Activated T-cell treated with anti-CD3 and anti-CD28 coated beads, Interleukin-2, amount 50 U/mL, for 24 hours (primary cell): ENCODE results near the gene P2RY14.
"Not testable (repeated sequence)": the region's sequence is repeated elsewhere in the genome, so short reads cannot be mapped to it uniquely, and the experiment has no call there.

ENCODE experiments used
- DNase-seq: peaks from one replicate; pipeline ENCODE4 v3.0.0-alpha.2; 2020
- H3K27ac Mint-ChIP-seq: 2 replicates; pipeline ENCODE4 v1.8.0; 2020; ENCODE audit warnings: mild to moderate bottlenecking, mixed read lengths
- H3K27me3 Mint-ChIP-seq: 2 replicates; pipeline ENCODE4 v1.8.0; 2020; ENCODE audit warnings: mixed read lengths
- H3K36me3 Mint-ChIP-seq: 2 replicates; pipeline ENCODE4 v1.8.0; 2020; ENCODE audit warnings: low read depth, mixed read lengths
- H3K4me1 Mint-ChIP-seq: 2 replicates; pipeline ENCODE4 v1.8.0; 2020; ENCODE audit warnings: low read depth, mixed read lengths
- H3K4me3 Mint-ChIP-seq: 2 replicates; pipeline ENCODE4 v1.8.0; 2020; ENCODE audit warnings: mild to moderate bottlenecking, moderate library complexity, mixed read lengths
- H3K9me3 Mint-ChIP-seq: 2 replicates; pipeline ENCODE4 v1.8.0; 2020; ENCODE audit warnings: mixed read lengths

Gene P2RY14

GRCh38 chr3:151178208-151178845 is 100.0 kb downstream of the P2RY14 start:
- no peak overlapping the region for H3K4me3 Mint-ChIP-seq
- H3K27me3 Mint-ChIP-seq = no peaks in the 10 kb centered on the region
- H3K27ac Mint-ChIP-seq = no peak overlapping the region
- no peaks in the 10 kb centered on the region for H3K9me3 Mint-ChIP-seq
- DNase-seq = no peak
- peaks cover 20% of the 10 kb centered on the region for H3K4me1 Mint-ChIP-seq
- no peaks in the 10 kb centered on the region for H3K36me3 Mint-ChIP-seq

- Mint-ChIP-seq H3K27me3 (no peaks in the 10 kb centered on the region), H3K36me3 (no peaks in the 10 kb centered on the region), H3K9me3 (no peaks in the 10 kb centered on the region), H3K27ac (no peak overlapping the region), H3K4me3 (no peak overlapping the region), H3K4me1 (peaks cover 26% of the 10 kb centered on the region)
- DNase-seq = no peak
These were observed 102.4 kb downstream of the P2RY14 start for GRCh38 chr3:151175952-151176351.

- Mint-ChIP-seq H3K36me3 (no peaks in the 10 kb centered on the region), H3K4me3 (no peak overlapping the region), H3K4me1 (peaks cover 38% of the 10 kb centered on the region), H3K27me3 (no peaks in the 10 kb centered on the region), H3K27ac (no peak overlapping the region), H3K9me3 (no peaks in the 10 kb centered on the region)
- DNase-seq = no peak
These were observed 104.0 kb downstream of the P2RY14 start for GRCh38 chr3:151174351-151174750.

GRCh38 chr3:151171145-151171757 is 107.1 kb downstream of the P2RY14 start:
- Mint-ChIP-seq H3K36me3 (no peaks in the 10 kb centered on the region), H3K4me3 (peak overlapping the region; percentile 38), H3K9me3 (no peaks in the 10 kb centered on the region), H3K4me1 (peaks cover 51% of the 10 kb centered on the region), H3K27ac (peak overlapping the region; percentile 86), H3K27me3 (no peaks in the 10 kb centered on the region)
- DNase-seq = peak; percentile 56

- Mint-ChIP-seq H3K4me1 (peaks cover 51% of the 10 kb centered on the region), H3K27ac (peak overlapping the region; percentile 86)
- peak; percentile 58 for DNase-seq
- not testable (repeated sequence) for H3K36me3 Mint-ChIP-seq, H3K9me3 Mint-ChIP-seq, H3K4me3 Mint-ChIP-seq, H3K27me3 Mint-ChIP-seq
These were observed 108.2 kb downstream of the P2RY14 start for GRCh38 chr3:151169948-151170679.

- H3K4me3 Mint-ChIP-seq = no peak overlapping the region
- no peak for DNase-seq
- no peaks in the 10 kb centered on the region for H3K27me3 Mint-ChIP-seq
- no peaks in the 10 kb centered on the region for H3K36me3 Mint-ChIP-seq
- H3K4me1 Mint-ChIP-seq = peaks cover 51% of the 10 kb centered on the region
- no peaks in the 10 kb centered on the region for H3K9me3 Mint-ChIP-seq
- H3K27ac Mint-ChIP-seq = peak overlapping the region; percentile 86
These were observed 108.9 kb downstream of the P2RY14 start for GRCh38 chr3:151169262-151169947.

GRCh38 chr3:151168269-151169094 is 109.9 kb downstream of the P2RY14 start:
- DNase-seq = peak; percentile 85
- peaks cover 46% of the 10 kb centered on the region for H3K4me1 Mint-ChIP-seq
- no peaks in the 10 kb centered on the region for H3K36me3 Mint-ChIP-seq
- H3K27ac Mint-ChIP-seq = peak overlapping the region; percentile 33
- H3K4me3 Mint-ChIP-seq = no peak overlapping the region
- no peaks in the 10 kb centered on the region for H3K9me3 Mint-ChIP-seq
- no peaks in the 10 kb centered on the region for H3K27me3 Mint-ChIP-seq

GRCh38 chr3:151166161-151166560 is 112.2 kb downstream of the P2RY14 start:
- H3K4me1 Mint-ChIP-seq = peaks cover 29% of the 10 kb centered on the region
- H3K4me3 Mint-ChIP-seq = no peak overlapping the region
- DNase-seq = no peak
- H3K27ac Mint-ChIP-seq = no peak overlapping the region
- no peaks in the 10 kb centered on the region for H3K9me3 Mint-ChIP-seq
- H3K36me3 Mint-ChIP-seq = no peaks in the 10 kb centered on the region
- no peaks in the 10 kb centered on the region for H3K27me3 Mint-ChIP-seq

- Mint-ChIP-seq H3K36me3 (no peaks in the 10 kb centered on the region), H3K9me3 (no peaks in the 10 kb centered on the region), H3K4me3 (no peak overlapping the region), H3K27me3 (no peaks in the 10 kb centered on the region), H3K4me1 (peaks cover 20% of the 10 kb centered on the region), H3K27ac (no peak overlapping the region)
- DNase-seq = no peak
These were observed 113.1 kb downstream of the P2RY14 start for GRCh38 chr3:151165226-151165625.
